GM21381 (cell line): Measurements from ENCODE around the gene SIGLEC6.

Experiments used
- ATAC-seq: cut with Tn5 transposase; IDR thresholded peaks from one replicate; pipeline ENCODE4 v1.9.1; 2021; ENCODE audit warnings: mild to moderate bottlenecking, moderate library complexity; ENCODE audit not compliant: unreplicated experiment

SIGLEC6 gene

GRCh38 chr19:51477344-51477743 is 54.1 kb downstream of the SIGLEC6 start:
- no peak for ATAC-seq

GRCh38 chr19:51476164-51476563 is 55.3 kb downstream of the SIGLEC6 start:
- ATAC-seq, result no peak

- no peak for ATAC-seq
These were observed 58.3 kb downstream of the SIGLEC6 start for GRCh38 chr19:51473009-51473707.

DNA sequence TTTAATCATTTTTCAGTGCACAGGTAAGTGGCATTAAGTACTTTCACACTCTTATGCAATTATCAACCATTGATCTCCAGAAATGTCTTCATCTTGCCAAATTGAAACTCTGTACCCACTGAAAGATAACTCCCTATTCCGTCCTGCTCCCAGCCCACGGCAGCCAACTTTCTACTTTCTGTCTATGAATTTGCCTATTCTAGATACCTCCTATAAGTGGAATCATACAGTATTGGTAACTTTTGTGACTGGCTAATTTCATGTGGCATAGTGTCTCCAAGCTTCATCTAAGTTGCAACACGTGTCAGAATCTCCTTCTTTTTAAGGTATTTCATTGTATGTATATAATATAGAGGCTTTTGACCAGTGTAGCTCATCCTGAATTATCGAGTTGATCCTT is 58.9 kb downstream of the SIGLEC6 start:
- no peak for ATAC-seq

GRCh38 chr19:51471527-51471926 is 59.9 kb downstream of the SIGLEC6 start:
- ATAC-seq, result no peak

DNA sequence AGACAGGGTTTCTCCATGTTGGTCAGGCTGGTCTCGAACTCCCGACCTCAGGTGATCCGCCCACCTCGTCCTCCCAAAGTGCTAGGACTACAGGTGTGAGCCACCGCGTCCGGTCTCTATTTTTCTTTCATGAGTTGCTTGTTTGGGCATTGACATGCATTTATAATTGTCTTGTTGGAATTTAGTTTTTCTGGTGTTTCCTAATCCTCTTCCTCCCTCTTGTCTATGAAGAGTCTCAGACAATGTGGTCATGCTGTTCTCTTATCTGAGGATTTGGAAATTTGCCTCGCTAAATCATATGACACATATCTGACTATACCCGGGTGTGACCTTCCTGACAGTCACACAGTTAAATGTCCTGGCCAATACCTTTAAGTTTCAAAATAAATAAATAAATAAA is 60.5 kb downstream of the SIGLEC6 start:
- ATAC-seq, result no peak

DNA sequence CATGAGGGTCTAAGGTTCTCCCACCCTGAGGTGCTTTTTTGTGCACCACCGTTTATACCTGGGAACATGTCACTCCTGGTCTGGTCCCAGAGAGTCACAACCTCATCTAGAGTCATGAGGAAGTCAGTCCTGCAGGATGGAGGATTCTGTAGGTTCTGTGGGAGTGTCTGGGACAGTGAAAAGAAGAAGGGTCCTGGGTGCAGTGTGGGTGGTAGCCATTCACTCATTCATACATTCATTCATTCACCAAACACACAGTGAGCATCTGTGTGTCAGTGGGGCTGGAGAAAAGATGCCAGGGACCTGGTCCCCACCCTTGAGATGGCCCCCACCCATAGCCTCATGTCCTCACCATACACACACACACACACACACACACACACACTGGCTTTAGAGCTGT is 61.8 kb downstream of the SIGLEC6 start:
- ATAC-seq, result no peak

GRCh38 chr19:51469162-51469561 is 62.3 kb downstream of the SIGLEC6 start:
- no peak for ATAC-seq

- ATAC-seq, result no peak
These were observed 62.9 kb downstream of the SIGLEC6 start for GRCh38 chr19:51468545-51468920.

GRCh38 chr19:51467864-51468544 is 63.5 kb downstream of the SIGLEC6 start:
- ATAC-seq, result no peak
